Nucleus accumbens (tissue), 56 donors: Measurements from ENCODE around the gene AQP4.

ENCODE experiments used
- DNase-seq, 56 donors: peaks; one replicate each; lab custom pipeline; 2025; lab: John Stamatoyannopoulos, UW

The AQP4 gene

DNA sequence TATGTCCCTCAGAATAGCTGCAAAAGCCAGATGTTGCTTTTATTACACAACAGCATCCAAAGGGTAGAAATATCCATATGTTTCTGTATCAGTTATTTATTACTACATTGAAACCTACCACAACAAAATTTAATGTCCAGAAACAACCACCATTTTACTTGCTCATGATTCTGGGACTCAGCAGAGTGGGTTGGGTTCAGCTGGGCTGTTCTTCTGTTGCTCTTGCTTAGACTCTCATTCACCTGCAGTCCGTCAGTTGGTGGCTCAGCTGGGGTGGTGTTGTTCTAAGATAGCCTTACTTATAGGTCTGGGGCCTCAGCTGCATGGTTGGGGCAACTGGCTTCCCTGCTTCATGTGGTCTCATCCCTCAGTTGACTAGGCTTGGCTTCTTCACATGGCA lies 21.7 kb downstream of the AQP4 start:
- no peak for DNase-seq

DNA sequence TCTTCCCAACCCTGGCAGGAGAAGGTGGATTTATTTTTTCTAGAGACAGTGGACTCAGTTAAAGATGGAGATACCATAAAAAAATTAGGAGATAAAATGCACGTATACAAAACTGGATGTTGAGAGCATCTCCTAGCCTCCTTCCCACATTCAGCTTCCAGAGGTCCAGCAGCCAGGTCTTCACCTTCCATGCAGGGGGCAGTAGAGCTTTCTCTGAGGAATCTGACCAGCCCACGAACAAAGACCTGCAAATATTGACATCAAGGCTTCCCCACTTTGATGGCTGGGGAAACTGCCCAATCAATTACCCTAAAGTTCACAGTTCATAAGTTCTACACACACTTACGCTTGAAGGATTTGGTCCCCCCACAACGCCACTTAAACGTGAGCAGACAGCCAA lies 24.5 kb downstream of the AQP4 start:
- no peak for DNase-seq

DNA sequence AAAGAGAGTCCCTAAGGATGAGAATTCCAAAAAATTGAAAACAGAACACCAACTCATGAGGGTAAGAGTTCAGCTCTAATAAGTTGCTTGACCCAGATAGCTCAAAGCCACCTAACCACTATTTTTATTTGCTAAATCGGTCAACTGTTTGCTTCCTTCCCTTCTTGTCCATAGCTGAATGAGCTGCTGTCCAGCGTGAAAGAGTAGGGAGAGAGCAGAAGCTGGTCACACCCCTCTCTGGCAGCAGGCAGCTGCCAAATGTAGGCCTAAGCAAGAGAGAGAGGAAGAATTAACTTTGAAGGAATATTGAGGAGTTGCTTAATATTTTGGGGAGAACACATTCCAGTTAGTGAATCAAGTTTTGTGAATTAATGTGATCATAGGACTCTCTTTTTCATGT lies 25.9 kb downstream of the AQP4 start:
- peak in 4 of 56 donors; percentile 1 to 5 (median 5) for DNase-seq

DNA sequence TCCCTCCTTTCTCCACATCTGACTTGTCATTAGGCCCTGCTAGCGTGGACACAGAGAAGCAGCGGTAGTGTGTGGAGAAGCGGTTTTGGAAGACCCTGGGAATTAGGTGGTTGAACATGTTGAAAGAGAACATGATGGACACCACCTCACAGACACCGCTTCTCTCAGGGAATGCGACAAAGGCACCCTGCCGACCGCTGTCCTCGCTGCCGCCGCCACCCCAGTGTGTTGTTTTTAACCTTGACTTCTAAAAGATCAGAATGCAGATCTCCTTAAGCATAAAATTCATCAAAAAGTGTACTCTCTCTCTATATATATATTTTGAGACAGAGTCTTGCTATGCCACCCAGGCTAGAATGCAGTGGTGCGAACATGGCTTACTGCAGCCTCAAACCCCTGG lies 33.2 kb downstream of the AQP4 start:
- no peak for DNase-seq

DNA sequence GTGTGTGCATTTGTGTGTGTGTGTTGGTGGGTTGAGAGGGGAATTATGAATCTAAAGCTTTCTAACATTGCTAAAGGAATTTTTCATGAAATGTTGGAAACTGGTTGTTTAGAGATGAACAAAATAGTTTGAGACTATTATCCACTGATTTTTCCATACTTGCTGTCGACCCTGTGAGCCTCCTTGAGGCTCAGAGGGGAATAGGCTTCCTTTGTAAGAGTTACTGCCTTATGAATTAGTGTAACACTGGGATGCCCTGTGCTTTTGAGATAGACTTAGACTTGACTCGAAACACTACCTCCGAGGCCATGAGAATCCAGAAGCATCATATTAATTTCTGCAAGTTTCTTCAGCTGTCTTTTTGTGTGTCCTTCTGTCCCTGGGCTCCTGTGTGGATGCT lies 37.9 kb downstream of the AQP4 start:
- DNase-seq, result no peak

DNA sequence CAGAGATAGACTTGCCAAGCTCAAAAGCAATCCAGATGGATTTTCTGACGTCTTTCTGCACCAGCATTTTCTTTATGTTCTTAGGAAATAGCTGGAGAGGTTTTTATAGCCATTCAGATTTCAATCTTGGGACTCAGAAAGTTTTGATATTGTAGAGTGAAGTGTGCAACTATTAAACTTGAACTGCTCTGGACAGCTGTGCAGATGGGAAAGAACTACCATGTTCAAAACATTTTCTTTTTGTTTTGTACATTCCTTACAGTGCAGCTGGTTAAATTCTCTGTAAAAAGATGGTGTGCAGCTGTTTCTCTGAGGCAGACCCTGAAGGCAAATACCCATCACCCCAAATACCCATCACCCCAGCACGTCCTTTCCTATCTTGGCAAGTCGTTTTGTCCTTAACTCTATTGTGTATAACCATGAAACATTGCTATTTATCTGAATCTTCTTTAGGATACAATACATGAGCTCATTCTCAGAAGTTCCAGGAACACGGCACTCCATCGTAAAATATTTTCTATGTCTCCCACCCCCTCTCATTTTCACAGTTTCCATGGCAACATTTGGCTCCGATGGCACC lies 38.8 kb downstream of the AQP4 start:
- DNase-seq, result no peak

DNA sequence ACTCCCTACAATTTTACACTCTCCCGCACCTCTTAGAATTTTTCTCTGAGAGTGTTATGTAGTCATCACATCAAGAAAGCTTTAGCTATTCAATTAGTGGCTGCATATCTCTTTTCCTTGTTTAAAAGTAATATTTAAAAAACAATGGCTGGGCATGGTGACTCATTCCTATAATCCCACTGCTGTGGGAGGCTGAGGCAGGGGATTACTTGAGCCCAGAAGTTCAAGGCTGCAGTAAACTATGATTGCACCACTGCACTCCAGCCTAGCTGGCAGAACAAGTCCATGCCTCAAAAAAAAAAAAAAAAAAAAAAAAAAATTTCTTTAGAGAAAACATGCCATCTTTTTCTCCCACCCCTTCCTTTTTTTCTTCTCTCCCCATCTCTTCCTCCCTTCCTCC lies 44.3 kb downstream of the AQP4 start:
- DNase-seq, result no peak

DNA sequence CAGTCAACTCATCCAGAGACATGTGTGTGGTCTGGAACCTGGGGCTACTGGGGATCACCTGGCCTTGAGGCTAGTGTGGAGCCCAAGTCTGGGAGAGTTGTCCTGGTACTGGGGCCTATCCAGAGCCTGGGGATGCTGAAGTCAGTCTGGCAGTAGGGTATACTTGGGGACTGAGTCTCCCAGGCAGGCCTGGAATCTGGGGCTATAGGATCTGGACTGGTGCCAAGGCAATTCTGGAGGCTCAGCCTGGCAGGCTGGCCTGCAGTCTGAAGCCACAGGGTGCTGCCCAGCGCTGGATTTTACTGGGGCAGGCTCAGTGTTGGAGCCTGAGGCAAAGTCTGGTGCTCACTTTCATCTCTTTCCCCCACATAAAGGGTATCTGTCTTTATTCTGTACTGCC lies 46.5 kb downstream of the AQP4 start:
- no peak for DNase-seq

DNA sequence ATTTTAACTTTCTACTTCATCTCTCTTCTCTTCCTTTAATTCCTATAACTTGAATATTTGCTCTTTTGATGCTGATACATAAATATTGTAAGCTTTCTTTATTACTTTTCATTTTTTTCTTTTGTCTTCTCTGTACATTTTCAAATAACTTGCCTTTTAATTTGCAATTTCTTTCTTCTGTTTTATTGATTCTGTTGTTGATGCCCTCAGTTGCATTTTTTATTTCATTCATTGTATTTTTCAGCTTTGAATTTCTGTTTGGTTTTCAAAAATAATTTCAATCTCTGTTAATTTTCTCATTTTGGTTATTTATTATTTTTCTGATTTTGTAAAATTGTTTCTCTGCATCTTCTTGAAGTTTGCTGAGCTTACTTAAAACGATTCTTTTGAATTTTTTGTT lies 47.0 kb downstream of the AQP4 start:
- DNase-seq, result no peak

DNA sequence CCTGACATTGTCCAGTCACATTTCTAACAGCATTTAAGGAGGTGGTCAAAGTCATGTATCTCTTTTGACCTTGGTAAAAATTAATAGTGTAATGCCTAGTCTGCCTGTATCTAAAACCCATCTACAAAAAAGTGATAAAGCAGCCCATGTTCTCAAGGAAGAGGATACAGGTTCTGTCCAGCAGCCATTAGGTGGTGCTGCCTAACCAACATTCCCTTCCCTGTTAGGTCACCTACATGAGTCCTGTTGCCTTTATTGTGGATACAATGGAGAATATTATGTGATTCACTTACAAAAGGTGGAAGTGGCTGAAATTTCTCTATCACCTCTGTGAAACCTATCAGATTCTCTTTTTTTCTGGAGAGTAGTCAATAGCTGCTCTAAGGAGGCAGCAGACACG lies 52.5 kb downstream of the AQP4 start:
- DNase-seq, result peak in 9 of 56 donors; percentile 4 to 39 (median 11)

DNA sequence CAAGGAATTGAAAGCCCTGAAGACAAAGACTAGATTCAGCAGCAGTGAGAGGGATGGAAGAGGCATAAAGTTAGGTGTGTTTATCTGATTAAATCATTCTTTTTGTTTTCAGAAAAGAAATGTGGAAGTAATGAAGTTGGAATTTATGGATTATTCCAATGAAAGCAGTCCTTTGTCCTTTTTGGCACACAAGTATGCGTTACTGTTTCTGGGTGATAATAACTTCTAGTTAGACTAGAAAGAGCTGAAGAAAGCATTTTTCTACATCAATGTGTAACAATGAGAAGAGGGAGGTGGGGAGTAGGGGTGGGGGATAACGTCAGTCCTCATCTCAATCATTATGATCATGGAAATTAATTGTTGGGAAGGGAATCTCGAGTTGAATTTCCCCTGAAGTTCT lies 53.0 kb downstream of the AQP4 start:
- no peak for DNase-seq

DNA sequence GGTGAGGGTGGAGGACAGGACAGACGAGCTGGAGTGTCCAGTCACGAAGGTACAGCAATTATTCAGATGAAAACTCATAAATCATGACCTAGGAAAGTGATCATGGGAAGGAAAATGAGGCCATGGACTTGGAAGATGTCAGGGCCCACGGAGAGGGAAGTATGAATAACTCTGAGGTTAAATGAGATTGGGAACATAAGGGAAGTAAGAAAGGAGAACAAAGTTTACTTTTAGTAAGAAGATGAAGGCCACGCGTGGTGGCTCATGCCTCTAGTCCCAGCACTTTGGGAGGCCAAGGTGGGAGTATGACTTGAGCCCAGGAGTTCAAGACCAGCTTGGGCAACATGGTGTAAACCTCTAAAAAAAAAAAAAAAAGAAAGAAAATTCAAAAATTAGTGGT lies 56.2 kb downstream of the AQP4 start:
- no peak for DNase-seq

DNA sequence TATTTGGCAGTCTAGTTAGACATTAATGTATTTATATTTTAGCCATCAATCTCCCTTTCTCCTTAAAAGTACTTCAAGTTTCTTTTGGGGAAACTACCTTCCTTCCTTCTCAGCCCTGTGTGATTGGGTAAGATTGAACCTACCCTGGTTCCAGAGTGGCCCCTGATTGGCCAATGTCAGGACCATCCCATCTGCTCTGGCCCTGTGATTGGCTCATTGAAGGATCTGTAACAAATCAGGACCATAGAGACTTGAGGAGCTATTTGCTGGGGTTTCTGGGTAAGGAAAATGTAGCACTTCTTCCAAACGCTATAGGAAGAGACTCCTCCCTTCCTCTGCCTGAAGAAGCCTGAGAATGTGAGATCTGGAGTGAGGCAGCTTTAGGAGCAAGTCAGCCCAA lies 59.3 kb downstream of the AQP4 start:
- DNase-seq, result no peak

DNA sequence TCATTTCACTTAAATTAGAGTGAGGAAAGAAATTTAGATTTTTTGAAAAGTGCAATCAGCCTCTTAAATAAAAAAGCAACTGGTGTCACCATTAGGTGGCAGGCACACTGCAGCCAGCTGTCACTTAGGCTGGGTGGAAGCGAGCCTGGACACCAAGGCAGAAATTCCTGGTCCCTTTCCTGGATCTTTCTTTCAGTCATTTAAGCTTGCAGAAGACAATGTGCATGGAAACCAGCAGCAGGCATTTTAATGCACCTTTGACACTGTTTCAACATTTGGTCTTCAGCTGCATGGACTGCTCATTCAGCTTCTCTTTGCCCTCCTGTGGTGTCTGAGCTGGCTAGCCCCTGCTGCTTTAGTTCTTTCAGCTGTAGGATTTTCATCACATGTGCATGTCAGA lies 61.0 kb downstream of the AQP4 start:
- peak in 18 of 56 donors; percentile 5 to 48 (median 18) for DNase-seq

DNA sequence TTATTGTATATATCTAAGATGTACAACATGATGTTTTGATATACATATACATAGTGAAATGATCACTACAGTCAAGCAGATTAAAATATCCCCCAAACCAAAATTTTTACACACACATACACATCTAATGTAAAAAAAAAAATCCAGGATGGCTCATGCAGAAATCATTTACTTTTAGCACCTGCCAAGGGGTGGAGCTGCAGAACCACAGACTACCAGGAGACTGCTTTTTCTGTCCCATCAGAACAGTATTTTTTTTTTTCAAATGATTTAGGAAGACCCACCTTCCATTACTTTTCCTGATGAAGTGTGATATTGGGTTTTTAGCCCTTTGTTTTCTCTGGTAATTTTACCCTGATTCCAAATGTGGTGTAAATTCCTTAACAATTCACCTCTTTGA lies 61.9 kb downstream of the AQP4 start:
- no peak for DNase-seq

DNA sequence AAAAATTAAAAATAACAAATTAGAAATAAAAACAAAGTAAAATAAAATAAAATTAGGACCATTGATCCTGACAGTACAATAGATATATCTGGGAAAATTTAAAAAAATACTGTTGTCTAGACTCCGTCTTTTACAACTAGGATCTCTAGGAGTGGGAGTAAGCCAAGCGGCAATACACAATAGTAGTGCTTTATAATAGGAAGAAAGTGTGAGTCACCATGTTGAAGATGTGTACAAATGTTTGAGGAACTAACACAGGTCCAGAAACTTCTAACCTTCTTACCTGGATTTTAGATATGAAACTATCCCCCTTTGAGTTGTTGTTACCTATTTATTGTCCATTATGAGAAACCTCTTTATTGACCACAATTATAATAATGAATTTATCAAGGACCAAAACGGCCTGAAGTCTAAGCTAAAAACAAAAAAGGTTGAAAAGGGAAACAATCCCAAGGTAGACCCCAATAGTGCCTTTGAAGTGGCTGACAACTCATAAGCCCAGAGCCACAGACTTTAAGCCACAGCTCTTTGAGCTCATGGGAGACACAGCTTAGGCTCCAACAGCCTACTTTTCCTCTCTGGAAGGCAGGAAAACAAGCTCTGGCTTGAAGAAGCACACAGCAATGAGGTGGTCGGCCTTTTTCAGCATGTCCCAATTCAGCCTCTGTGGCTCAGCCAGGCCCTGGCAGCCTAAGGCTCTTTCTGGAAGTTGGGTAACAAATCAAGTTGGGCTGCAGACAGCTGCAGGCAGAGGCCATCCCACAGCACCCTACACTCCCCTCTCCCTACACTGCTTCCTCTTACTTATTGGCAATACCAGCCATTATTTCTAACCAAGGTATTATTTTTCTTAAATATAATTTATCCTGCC lies 62.9 kb downstream of the AQP4 start:
- DNase-seq, result no peak
